Natural killer cell (primary cell): ENCODE data around the gene CCDC181. TPM values are rescaled to one million over a fixed set of nuclear protein-coding genes. Genes with fewer than 3 reads are reported as not detected.

Experiments
- ATAC-seq, 3 donors: fragments of 150-1000 bp in 2 of 3; fragments of 200-7000 bp in 1 of 3; cut with Tn5 transposase; 1 replicate in 1 of 3; 2 replicates in 2 of 3; pipeline ENCODE4 v1.10.0; 2021; ENCODE audit warnings: mild to moderate bottlenecking in 2 of 3, moderate library complexity in 2 of 3
- DNase-seq, 2 donors: peaks; one replicate each; pipeline versions ENCODE4 v3.0.0 to v3.0.0-alpha.2; 2013 to 2021; ENCODE audit warnings: mixed read lengths in 1 of 2
- H3K27ac ChIP-seq: one replicate; pipeline ENCODE4 v1.5.1; 2013; ENCODE audit warnings: mild to moderate bottlenecking, low read length
- H3K27me3 ChIP-seq: one replicate; pipeline ENCODE4 v1.6.1; 2013; ENCODE audit warnings: low read length; ENCODE audit not compliant: control insufficient read depth, insufficient read depth
- H3K36me3 ChIP-seq: one replicate; pipeline ENCODE4 v1.6.1; 2013; ENCODE audit warnings: low read length; ENCODE audit not compliant: control insufficient read depth, insufficient read depth
- H3K4me1 ChIP-seq: one replicate; pipeline ENCODE4 v1.6.1; 2013; ENCODE audit warnings: low read length; ENCODE audit not compliant: control insufficient read depth, insufficient read depth
- H3K4me3 ChIP-seq: one replicate; pipeline ENCODE4 v1.5.1; 2013; ENCODE audit warnings: low read length
- H3K9me3 ChIP-seq: one replicate; pipeline ENCODE4 v1.6.1; 2013; ENCODE audit warnings: low read length; ENCODE audit not compliant: control insufficient read depth, insufficient read depth
- H3K27ac Mint-ChIP-seq, 2 donors: one replicate each; pipeline ENCODE4 v1.8.0; 2022; ENCODE audit warnings: mild to moderate bottlenecking in 2 of 2, mixed read lengths in 2 of 2, moderate library complexity in 1 of 2
- H3K27me3 Mint-ChIP-seq, 2 donors: one replicate each; pipeline ENCODE4 v1.8.0; 2022; ENCODE audit warnings: low read depth in 2 of 2, mixed read lengths in 2 of 2
- H3K36me3 Mint-ChIP-seq: one replicate; pipeline ENCODE4 v1.8.0; 2022; ENCODE audit warnings: mixed read lengths
- H3K4me1 Mint-ChIP-seq, 2 donors: one replicate each; pipeline ENCODE4 v1.8.0; 2022; ENCODE audit warnings: mixed read lengths in 2 of 2
- H3K4me3 Mint-ChIP-seq: one replicate; pipeline ENCODE4 v1.8.0; 2022; ENCODE audit warnings: mild to moderate bottlenecking, moderate library complexity, mixed read lengths
- H3K9me3 Mint-ChIP-seq, 2 donors: one replicate each; pipeline ENCODE4 v1.8.0; 2022; ENCODE audit warnings: mixed read lengths in 2 of 2
- CTCF ChIP-seq: fragments of 200-600 bp; IDR thresholded peaks from one replicate; pipeline ENCODE4 v1.8.0; 2022; ENCODE audit warnings: antibody characterized with exemption
- WGBS: methylation state at CpG from one replicate; pipeline ENCODE4 v1.1.7; 2013; ENCODE audit warnings: missing lambda C conversion rate; ENCODE audit not compliant: insufficient coverage; 5-methylcytosine and 5-hydroxymethylcytosine counted together
- intact Hi-C: fragments of 100-400 bp; cut with micrococcal nuclease; formaldehyde crosslinking; loops from one replicate; pipeline ENCODE4 v1.14.2; 2022
- total RNA-seq, 4 donors: library from RNA; stranded (reverse); fragments of 120-200 nt in 1 of 4; gene quantifications; one replicate each; pipeline versions ENCODE4 v1.2.3 to v1.2.4, GENCODE V29; 2013 to 2022

The CCDC181 gene
- total RNA-seq, 3 donors from 2014 or later (not counting 1 experiment from before 2014, with no cell fraction given), result not detected

- intact Hi-C loops, result loop anchor here (1.0 to 10.0 kb wide), 9 partner anchors 56 to 1431 kb away; partner anchors contain the start of genes ATP1B1, DCAF6, MPC2 and SFT2D2
- H3K27me3 Mint-ChIP-seq, result no peaks in the 10 kb centered on the region
- Histone ChIP-seq H3K27ac (peak within 1 kb of the TSS; percentile 77), H3K36me3 (peaks cover 23% of the 10 kb centered on the region), H3K4me3 (peak within 1 kb of the TSS; percentile 70), H3K27me3 (no peaks in the 10 kb centered on the region), H3K9me3 (no peaks in the 10 kb centered on the region), H3K4me1 (peaks cover 10% of the 10 kb centered on the region)
- H3K27ac Mint-ChIP-seq, result no peak within 1 kb of the TSS
- TF ChIP-seq CTCF, result no peak
- peaks cover 7 to 13% of the 10 kb centered on the region in 2 donors for H3K4me1 Mint-ChIP-seq
- DNase-seq (peak; percentile 97 to 99), ATAC-seq (peak; percentile 98 to 100 (median 99))
- under 1% methylated on average over 37 of the region's 37 CpGs for WGBS
- H3K9me3 Mint-ChIP-seq, result no peaks in the 10 kb centered on the region
- H3K4me3 Mint-ChIP-seq, result no peak within 1 kb of the TSS
- H3K36me3 Mint-ChIP-seq, result peaks cover 9% of the 10 kb centered on the region
Measured at GRCh38 chr1:169367686-169368405, 59.4 kb downstream of the CCDC181 start, which contains the start of the genes BLZF1 and NME7. Gene BLZF1 (plus strand): TSS chr1:169368195. CDS start chr1:169369523, 1,328 bp downstream. Gene NME7 (minus strand): TSS chr1:169367797. CDS start chr1:169367710, 87 bp downstream.

- Histone ChIP-seq H3K4me1 (peaks cover 10% of the 10 kb centered on the region), H3K4me3 (peak overlapping the region; percentile 70), H3K27me3 (no peaks in the 10 kb centered on the region), H3K9me3 (no peaks in the 10 kb centered on the region), H3K36me3 (peaks cover 19% of the 10 kb centered on the region), H3K27ac (peak overlapping the region; percentile 77)
- Mint-ChIP-seq H3K4me3 (no peak overlapping the region), H3K4me1 (peaks cover 6 to 12% of the 10 kb centered on the region in 2 donors), H3K36me3 (peaks cover 9% of the 10 kb centered on the region), H3K27me3 (no peaks in the 10 kb centered on the region), H3K27ac (no peak overlapping the region), H3K9me3 (no peaks in the 10 kb centered on the region)
- DNase-seq, result no peak
- WGBS, result 14% methylated on average over 15 of the region's 15 CpGs
- intact Hi-C loops, result loop anchor here (1.0 to 10.0 kb wide), 8 partner anchors 55 to 1430 kb away; partner anchors contain the start of genes ATP1B1, DCAF6, MPC2 and SFT2D2
- TF ChIP-seq CTCF, result no peak
- no peak for ATAC-seq
Measured at GRCh38 chr1:169367096-169367685, 60.1 kb downstream of the CCDC181 start.

GRCh38 chr1:169364948-169365347 lies 62.3 kb downstream of the CCDC181 start:
- no peaks in the 10 kb centered on the region for H3K36me3 Mint-ChIP-seq
- peaks cover 10% of the 10 kb centered on the region for H3K4me1 ChIP-seq
- TF ChIP-seq CTCF, result no peak
- H3K27me3 Mint-ChIP-seq, result no peaks in the 10 kb centered on the region
- no peaks in the 10 kb centered on the region for H3K9me3 Mint-ChIP-seq
- H3K4me1 Mint-ChIP-seq, result peaks cover 0 to 5% of the 10 kb centered on the region in 2 donors
- intact Hi-C loops, result loop anchor here (5.0 to 10.0 kb wide), 6 partner anchors 53 to 1428 kb away; partner anchors contain the start of genes ATP1B1, DCAF6, MPC2 and SFT2D2
- H3K9me3 ChIP-seq, result no peaks in the 10 kb centered on the region
- peaks cover 3% of the 10 kb centered on the region for H3K36me3 ChIP-seq
- H3K4me3 Mint-ChIP-seq, result no peak overlapping the region
- H3K27me3 ChIP-seq, result no peaks in the 10 kb centered on the region
- no peak for ATAC-seq
- H3K4me3 ChIP-seq, result no peak overlapping the region
- DNase-seq, result no peak
- no peak overlapping the region for H3K27ac ChIP-seq
- 85% methylated on average over 2 of the region's 2 CpGs for WGBS
- H3K27ac Mint-ChIP-seq, result no peak overlapping the region
